K562 (cell line): Measurements from ENCODE around the gene ADGRB3. TPM values are rescaled to one million over a fixed set of nuclear protein-coding genes. Genes with fewer than 3 reads are reported as not detected.

Source experiments
- ATAC-seq: fragments of 200-7000 bp; cut with Tn5 transposase; 3 replicates; pipeline ENCODE4 v1.9.1; 2020; ENCODE audit warnings: moderate library complexity
- BruUV-seq: library from RNA; stranded (reverse); fragments of 400-500 nt; replicated peaks from 2 replicates; lab custom pipeline; 2021; lab: Mats Ljungman, UMichigan
- CTCF ChIA-PET: fragments of 300-600 bp; formaldehyde crosslinking; extraction: SDS; loops from one replicate; lab custom pipeline; 2021; ENCODE audit warnings: low intra/inter-chr PET ratio; lab: Yijun Ruan, JAX
- POLR2A ChIA-PET: fragments of 300-600, 350-650 bp; sonication (Branson Sonifier 250); formaldehyde crosslinking; extraction: SDS; loops from one replicate; lab custom pipeline; 2021; ENCODE audit warnings: antibody characterized with exemption, inconsistent platforms; lab: Yijun Ruan, JAX
- DNase-seq, 4 experiments: peaks; one replicate each; pipeline versions ENCODE4 v3.0.0 to v3.0.0-alpha.2; 2011 to 2018; ENCODE audit warnings: low spot score in 3 of 4, mixed read lengths in 3 of 4; ENCODE audit errors: extremely low read depth in 1 of 4
- FAIRE-seq: peaks from 2 replicates; lab custom pipeline; 2011; peaks lifted over from hg19 to GRCh38; lab: Jason Lieb, UNC
- H2AFZ ChIP-seq: 2 replicates; pipeline ENCODE4 v1.6.0; 2011; ENCODE audit warnings: low read depth, low read length, control low read depth, inconsistent platforms
- H3K27ac ChIP-seq: fragments of 200-600 bp; 3 replicates; pipeline ENCODE4 v1.8.0; 2011; ENCODE audit warnings: low read depth, mild to moderate bottlenecking, control low read depth, inconsistent platforms, low read length, moderate library complexity, mixed read lengths; ENCODE audit errors: extremely low read depth
- H3K27me3 ChIP-seq, 2 experiments: fragments of 300-600 bp in 1 of 2; 2 replicates in 1 of 2; 3 replicates in 1 of 2; pipeline versions ENCODE4 v1.6.0 to v1.8.0; 2011; ENCODE audit warnings: inconsistent platforms in 2 of 2, low read length in 2 of 2, mild to moderate bottlenecking in 1 of 2, mixed read lengths in 1 of 2, moderate library complexity in 1 of 2; ENCODE audit not compliant: control insufficient read depth in 2 of 2, insufficient read depth in 2 of 2
- H3K36me3 ChIP-seq: fragments of 300-600 bp; 3 replicates; pipeline ENCODE4 v1.8.0; 2011; ENCODE audit warnings: mild to moderate bottlenecking, low read length, inconsistent platforms; ENCODE audit not compliant: control insufficient read depth, insufficient read depth
- H3K4me1 ChIP-seq, 2 experiments: fragments of 200-600 bp in 1 of 2; replicated peaks in 1 of 2; 2 replicates in 1 of 2; 3 replicates in 1 of 2; pipeline versions ENCODE4 v1.5.1 to v1.8.0; 2011; ENCODE audit warnings: inconsistent platforms in 2 of 2, low read length in 2 of 2, mild to moderate bottlenecking in 1 of 2, mixed read lengths in 1 of 2, moderate library complexity in 1 of 2; ENCODE audit not compliant: control insufficient read depth in 2 of 2, insufficient read depth in 2 of 2
- H3K4me2 ChIP-seq: 2 replicates; pipeline ENCODE4 v1.6.1; 2011; ENCODE audit warnings: low read length, control low read depth, inconsistent platforms, mixed read lengths; ENCODE audit not compliant: insufficient read depth
- H3K4me3 ChIP-seq: fragments of 200-600 bp; sonication (generic), shearing (Covaris generic); 2 replicates; pipeline ENCODE4 v1.5.1; 2016; ENCODE audit warnings: control low read depth, inconsistent platforms
- H3K79me2 ChIP-seq: fragments of 200-600 bp; 3 replicates; pipeline ENCODE4 v1.8.0; 2011; ENCODE audit warnings: low read length, inconsistent platforms; ENCODE audit not compliant: control insufficient read depth, insufficient read depth
- H3K9ac ChIP-seq, 2 experiments: 2 replicates each; pipeline versions ENCODE4 v1.6.0 to v1.6.1; 2011; ENCODE audit warnings: low read depth in 2 of 2, low read length in 2 of 2, control low read depth in 1 of 2, inconsistent platforms in 1 of 2, mild to moderate bottlenecking in 1 of 2, mixed read lengths in 1 of 2; ENCODE audit not compliant: insufficient read depth in 1 of 2
- H3K9me1 ChIP-seq: one replicate; pipeline ENCODE4 v1.6.0; 2011; ENCODE audit warnings: inconsistent platforms, mild to moderate bottlenecking, low read length, moderate library complexity; ENCODE audit not compliant: control insufficient read depth, insufficient read depth
- H3K9me3 ChIP-seq: replicated peaks from 2 replicates; pipeline ENCODE4 v1.5.1; 2011; ENCODE audit warnings: low read depth, low read length, inconsistent platforms; ENCODE audit not compliant: control insufficient read depth, insufficient read depth
- H4K20me1 ChIP-seq: replicated peaks from 2 replicates; pipeline ENCODE4 v1.6.1; 2011; ENCODE audit warnings: low read length, inconsistent platforms, mixed read lengths; ENCODE audit not compliant: control insufficient read depth, insufficient read depth
- FOS ChIP-seq: IDR thresholded peaks from 3 replicates; pipeline ENCODE4 v1.6.1; 2011; ENCODE audit not compliant: insufficient read length; ENCODE audit errors: extremely low read depth
- FOXA1 ChIP-seq: fragments of 450-650 bp; IDR thresholded peaks from 2 replicates; pipeline ENCODE4 v1.6.1; 2016; ENCODE audit warnings: mild to moderate bottlenecking, borderline replicate concordance
- GTF2F1 ChIP-seq: IDR thresholded peaks from 2 replicates; pipeline ENCODE4 v1.6.1; 2011; ENCODE audit warnings: low read depth, low read length, improper control_type of control experiment
- KLF13 ChIP-seq: fragments of 450-650 bp; IDR thresholded peaks from 2 replicates; pipeline ENCODE4 v1.6.1; 2016; ENCODE audit warnings: missing genetic modification characterization, low read depth, mild to moderate bottlenecking, missing compliant biosample characterization, moderate library complexity, borderline replicate concordance
- MAFG ChIP-seq: fragments of 450-650 bp; conservative IDR thresholded peaks from 2 replicates; pipeline ENCODE4 v1.6.1; 2016; ENCODE audit warnings: missing genetic modification characterization, missing compliant biosample characterization
- NFE2 ChIP-seq: IDR thresholded peaks from 2 replicates; pipeline ENCODE4 v1.6.1; 2014; ENCODE audit warnings: antibody characterized with exemption, low read depth
- RBFOX2 ChIP-seq: fragments of 200-400 bp; formaldehyde crosslinking; IDR thresholded peaks from 2 replicates; pipeline ENCODE4 v1.6.1; 2017; ENCODE audit warnings: low read depth, mild to moderate bottlenecking, low read length, moderate library complexity
- RFX1 ChIP-seq: fragments of 450-650 bp; IDR thresholded peaks from 2 replicates; pipeline ENCODE4 v1.6.1; 2016; ENCODE audit warnings: mild to moderate bottlenecking, moderate library complexity
- STAT5B ChIP-seq: fragments of 250-450 bp; sonication (Bioruptor Pico); IDR thresholded peaks from 2 replicates; pipeline ENCODE4 v1.8.0; 2021; ENCODE audit warnings: mild to moderate bottlenecking, inconsistent platforms
- TOE1 ChIP-seq, 2 experiments: fragments of 450-650 bp in 1 of 2; sonication (generic) in 1 of 2; formaldehyde crosslinking in 1 of 2; IDR thresholded peaks; 2 replicates each; pipeline versions ENCODE4 v1.7.1 to v1.8.0; 2016 to 2022; ENCODE audit warnings: borderline replicate concordance in 2 of 2, mild to moderate bottlenecking in 2 of 2, antibody characterized with exemption in 1 of 2, inconsistent platforms in 1 of 2, low read depth in 1 of 2, missing genetic modification reagents in 1 of 2, moderate library complexity in 1 of 2
- ZNF146 ChIP-seq: IDR thresholded peaks from one replicate; pipeline ENCODE4 v1.6.1; 2018; ENCODE audit warnings: missing compliant biosample characterization; ENCODE audit not compliant: unreplicated experiment
- in situ Hi-C: fragments of 300-500 bp; cut with MboI; formaldehyde crosslinking; loops from 4 replicates; pipeline ENCODE4 v1.15.0; 2018; ENCODE audit warnings: inconsistent platforms, mixed read lengths
- intact Hi-C: fragments of 100-400 bp; cut with micrococcal nuclease; formaldehyde crosslinking; loops from 2 replicates; pipeline ENCODE4 v1.14.2; 2022
- polyA plus RNA-seq, 8 experiments: library from polyadenylated mRNA; depleted of rRNA in 4 of 8; stranded (reverse) in 5 of 8; unstranded in 3 of 8; fragments of >200 nt; fragmentation: Nextera tagmentation in 2 of 8; fragmentation: Illumina TruSeq in 1 of 8; extraction: Ambion mirVana in 2 of 8; extraction: Trizol in 1 of 8; gene quantifications; 2 replicates each; pipeline versions ENCODE4 v1.2.1 to v1.2.3, GENCODE V29; 2011 to 2014; ENCODE audit warnings: inconsistent platforms in 1 of 8, missing spikeins in 1 of 8
- total RNA-seq, 7 experiments: library from RNA; depleted of rRNA in 6 of 7; stranded (reverse); fragments of >200 nt in 6 of 7; fragmentation: Illumina TruSeq in 2 of 7; extraction: Trizol in 2 of 7; gene quantifications; 2 replicates each; pipeline versions ENCODE4 v1.2.1 to v1.2.3, GENCODE V29; 2011 to 2021; ENCODE audit warnings: low replicate concordance in 1 of 7
- TF ChIP-seq, protein P1 (sequence below): fragments of 250-450 bp; sonication (Bioruptor Pico); IDR thresholded peaks from 2 replicates; pipeline ENCODE4 v1.4.0; 2020; ENCODE audit warnings: mild to moderate bottlenecking
- TF ChIP-seq, protein P2 (sequence below): fragments of 250-450 bp; sonication (Bioruptor Pico); IDR thresholded peaks from 2 replicates; pipeline ENCODE4 v1.4.0; 2020; ENCODE audit warnings: mild to moderate bottlenecking, moderate library complexity
- TF ChIP-seq, protein P3 (sequence below): sonication (generic); formaldehyde crosslinking; IDR thresholded peaks from 2 replicates; pipeline ENCODE4 v1.8.1; 2023; ENCODE audit warnings: mild to moderate bottlenecking, missing genetic modification reagents, moderate library complexity

Gene ADGRB3
- total and polyA plus RNA-seq, 9 of the 15 experiments (the other 6 are each of a cell fraction or from before 2014, with no cell fraction given), result 0.90 to 7.8 (median 2.4) TPM

- no peak for FAIRE-seq
- TF ChIP-seq RFX1, result peak; percentile 41; the same call in 1 of the 2 replicates
- no peak for TF ChIP-seq KLF13 (tag)
- no peak for TF ChIP-seq TOE1 (IDR thresholded peaks at IDR 0.05; ENCODE audit: borderline replicate concordance)
- no peak for TF ChIP-seq TOE1 (CRISPR knock-in tag; IDR thresholded peaks at IDR 0.05; ENCODE audit: borderline replicate concordance, low read depth)
- TF ChIP-seq NFE2, result 0 out of 2 replicates have a peak, but pooled peaks have one; percentile 9
- TF ChIP-seq, protein P1, sequence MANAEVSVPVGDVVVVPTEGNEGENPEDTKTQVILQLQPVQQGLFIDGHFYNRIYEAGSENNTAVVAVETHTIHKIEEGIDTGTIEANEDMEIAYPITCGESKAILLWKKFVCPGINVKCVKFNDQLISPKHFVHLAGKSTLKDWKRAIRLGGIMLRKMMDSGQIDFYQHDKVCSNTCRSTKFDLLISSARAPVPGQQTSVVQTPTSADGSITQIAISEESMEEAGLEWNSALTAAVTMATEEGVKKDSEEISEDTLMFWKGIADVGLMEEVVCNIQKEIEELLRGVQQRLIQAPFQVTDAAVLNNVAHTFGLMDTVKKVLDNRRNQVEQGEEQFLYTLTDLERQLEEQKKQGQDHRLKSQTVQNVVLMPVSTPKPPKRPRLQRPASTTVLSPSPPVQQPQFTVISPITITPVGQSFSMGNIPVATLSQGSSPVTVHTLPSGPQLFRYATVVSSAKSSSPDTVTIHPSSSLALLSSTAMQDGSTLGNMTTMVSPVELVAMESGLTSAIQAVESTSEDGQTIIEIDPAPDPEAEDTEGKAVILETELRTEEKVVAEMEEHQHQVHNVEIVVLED (CRISPR knock-in tag), result no peak
- TF ChIP-seq, protein P2, sequence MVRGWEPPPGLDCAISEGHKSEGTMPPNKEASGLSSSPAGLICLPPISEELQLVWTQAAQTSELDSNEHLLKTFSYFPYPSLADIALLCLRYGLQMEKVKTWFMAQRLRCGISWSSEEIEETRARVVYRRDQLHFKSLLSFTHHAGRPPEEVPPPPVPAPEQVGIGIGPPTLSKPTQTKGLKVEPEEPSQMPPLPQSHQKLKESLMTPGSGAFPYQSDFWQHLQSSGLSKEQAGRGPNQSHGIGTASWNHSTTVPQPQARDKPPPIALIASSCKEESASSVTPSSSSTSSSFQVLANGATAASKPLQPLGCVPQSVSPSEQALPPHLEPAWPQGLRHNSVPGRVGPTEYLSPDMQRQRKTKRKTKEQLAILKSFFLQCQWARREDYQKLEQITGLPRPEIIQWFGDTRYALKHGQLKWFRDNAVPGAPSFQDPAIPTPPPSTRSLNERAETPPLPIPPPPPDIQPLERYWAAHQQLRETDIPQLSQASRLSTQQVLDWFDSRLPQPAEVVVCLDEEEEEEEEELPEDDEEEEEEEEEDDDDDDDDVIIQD, result no peak
- no peak for TF ChIP-seq ZNF146 (CRISPR knock-in tag)
- no peak for TF ChIP-seq FOS
- no peak for TF ChIP-seq GTF2F1
- no peak for TF ChIP-seq STAT5B (CRISPR knock-in tag)
- TF ChIP-seq, protein P3, sequence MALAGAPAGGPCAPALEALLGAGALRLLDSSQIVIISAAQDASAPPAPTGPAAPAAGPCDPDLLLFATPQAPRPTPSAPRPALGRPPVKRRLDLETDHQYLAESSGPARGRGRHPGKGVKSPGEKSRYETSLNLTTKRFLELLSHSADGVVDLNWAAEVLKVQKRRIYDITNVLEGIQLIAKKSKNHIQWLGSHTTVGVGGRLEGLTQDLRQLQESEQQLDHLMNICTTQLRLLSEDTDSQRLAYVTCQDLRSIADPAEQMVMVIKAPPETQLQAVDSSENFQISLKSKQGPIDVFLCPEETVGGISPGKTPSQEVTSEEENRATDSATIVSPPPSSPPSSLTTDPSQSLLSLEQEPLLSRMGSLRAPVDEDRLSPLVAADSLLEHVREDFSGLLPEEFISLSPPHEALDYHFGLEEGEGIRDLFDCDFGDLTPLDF (CRISPR knock-in tag), result no peak
- TF ChIP-seq FOXA1, result no peak
- TF ChIP-seq MAFG, result 0 out of 2 replicates have a peak, but pooled peaks have one; percentile 25
- no peak for TF ChIP-seq RBFOX2
Measured at GRCh38 chr6:69179681-69180080, 544.6 kb downstream of the ADGRB3 start.

More at GRCh38 chr6:69179681-69180080, 544.6 kb downstream of the ADGRB3 start:
- H3K27ac ChIP-seq, result no peak overlapping the region
- no TSS peak for BruUV-seq
- ChIA-PET POLR2A (interaction anchor here (1.2 kb wide), 1 partner anchor 13 kb away, joined by 3 read pairs; no protein-coding TSS in a partner anchor), CTCF (no interaction called here)
- H2AFZ ChIP-seq, result no peak overlapping the region
- H3K27me3 ChIP-seq, result no peaks in the 10 kb centered on the region
- intact Hi-C loops (no loop called here), in situ Hi-C loops (no loop called here)
- no peak overlapping the region for H3K4me3 ChIP-seq
- no peaks in the 10 kb centered on the region for H3K36me3 ChIP-seq
- H3K9me3 ChIP-seq, result no peaks in the 10 kb centered on the region
- no peak overlapping the region for H3K9ac ChIP-seq
- H3K4me1 ChIP-seq, result no peaks in the 10 kb centered on the region
- no peaks in the 10 kb centered on the region for H3K79me2 ChIP-seq
- no peak for DNase-seq
- no peaks in the 10 kb centered on the region for H4K20me1 ChIP-seq
- H3K9me1 ChIP-seq, result no peaks in the 10 kb centered on the region
- peak; percentile 51; the same call in 1 of the 3 replicates for ATAC-seq
- no peak overlapping the region for H3K4me2 ChIP-seq
